ENCODE results near the gene OBSL1. TPM values are rescaled to one million over a fixed set of nuclear protein-coding genes. Genes with fewer than 3 reads are reported as not detected.

The OBSL1 gene
- total and polyA plus RNA-seq, 2 donors (not counting 1 experiment from before 2014, with no cell fraction given): not detected

GRCh38 chr2:219557791-219558785 lies 13.3 kb downstream of the OBSL1 start:
- DNase-seq: no peak
- WGBS (ENCODE audit: insufficient coverage): 92% methylated on average over 25 of the region's 25 CpGs
- H3K36me3 ChIP-seq (replicated peaks in 1 of 2; ENCODE audit: control extremely low read depth in 1 of 2, control insufficient read depth in 1 of 2, extremely low read depth in 1 of 2, insufficient read depth in 2 of 2, low read length in 1 of 2): no peaks in the 10 kb centered on the region
- no peak for ATAC-seq (ENCODE audit: low read depth)
- Mint-ChIP-seq H3K9me3 (ENCODE audit: insufficient read depth) (no peaks in the 10 kb centered on the region), H3K4me3 (no peak overlapping the region), H3K27ac (no peak overlapping the region), H3K4me1 (peaks cover 5% of the 10 kb centered on the region), H3K27me3 (peaks cover 40% of the 10 kb centered on the region)
- H3K79me2 ChIP-seq (ENCODE audit: control insufficient read depth, insufficient read depth, low read length): no peaks in the 10 kb centered on the region
- H3K4me1 ChIP-seq (ENCODE audit: control insufficient read depth in 2 of 2, insufficient read depth in 2 of 2, low read length in 2 of 2): peaks cover 3 to 8% of the 10 kb centered on the region in 2 donors
- H3K27me3 ChIP-seq (replicated peaks in 1 of 4; ENCODE audit: control extremely low read depth in 1 of 4, control insufficient read depth in 3 of 4, insufficient read depth in 4 of 4, low read length in 3 of 4): peaks cover 0 to 34% (median 11%) of the 10 kb centered on the region in 4 experiments
- no peak overlapping the region for H3K27ac ChIP-seq (ENCODE audit: low read length in 2 of 2)
- POLR2A ChIA-PET: no interaction called here
- H3K4me2 ChIP-seq (replicated peaks; ENCODE audit: low read depth, low read length, poor library complexity, severe bottlenecking): no peak overlapping the region
- CTCF ChIA-PET: interaction anchor here (1.3 to 1.5 kb wide), 2 partner anchors 16 to 68 kb away, joined by 3 to 4 read pairs; no protein-coding TSS in a partner anchor
- no peak overlapping the region for H3K9ac ChIP-seq (ENCODE audit: low read length)
- no peak overlapping the region for H3K4me3 ChIP-seq (ENCODE audit: control extremely low read depth in 1 of 5, extremely low read depth in 1 of 5, insufficient read depth in 1 of 5, low read depth in 2 of 5, low read length in 4 of 5)
- H2AFZ ChIP-seq (ENCODE audit: insufficient read depth, low read depth, low read length, poor library complexity, severe bottlenecking): no peak overlapping the region
- H4K20me1 ChIP-seq (ENCODE audit: control insufficient read depth, insufficient read depth, low read length, poor library complexity, severe bottlenecking): no peaks in the 10 kb centered on the region
- peaks cover 0 to 15% (median 0%) of the 10 kb centered on the region in 3 donors for H3K9me3 ChIP-seq (ENCODE audit: control extremely low read depth in 1 of 3, control insufficient read depth in 2 of 3, insufficient read depth in 1 of 3, low read length in 2 of 3)
- intact Hi-C loops (cut with micrococcal nuclease): no loop called here
- TF ChIP-seq EZH2 (IDR thresholded peaks at IDR 0.05; ENCODE audit: borderline replicate concordance, insufficient read depth, low read depth, low read length, poor library complexity, severe bottlenecking): no peak
- no peak for TF ChIP-seq CTCF (IDR thresholded peaks at IDR 0.05)

- ChIA-PET CTCF (interaction anchor here (0.8 to 1.3 kb wide), 2 partner anchors 8 to 16 kb away, joined by 3 to 4 read pairs; no protein-coding TSS in a partner anchor), POLR2A (no interaction called here)
- WGBS (ENCODE audit: insufficient coverage): 95% methylated on average over 21 of the region's 21 CpGs
- Mint-ChIP-seq H3K4me3 (no peak overlapping the region), H3K27me3 (peaks cover 37% of the 10 kb centered on the region), H3K9me3 (ENCODE audit: insufficient read depth) (no peaks in the 10 kb centered on the region), H3K27ac (no peak overlapping the region), H3K4me1 (peaks cover 6% of the 10 kb centered on the region)
- H3K36me3 ChIP-seq (replicated peaks in 1 of 2; ENCODE audit: control extremely low read depth in 1 of 2, control insufficient read depth in 1 of 2, extremely low read depth in 1 of 2, insufficient read depth in 2 of 2, low read length in 1 of 2): no peaks in the 10 kb centered on the region
- H3K9ac ChIP-seq (ENCODE audit: low read length): no peak overlapping the region
- intact Hi-C loops (cut with micrococcal nuclease): no loop called here
- no peak overlapping the region for H2AFZ ChIP-seq (ENCODE audit: insufficient read depth, low read depth, low read length, poor library complexity, severe bottlenecking)
- no peak for TF ChIP-seq EZH2 (IDR thresholded peaks at IDR 0.05; ENCODE audit: borderline replicate concordance, insufficient read depth, low read depth, low read length, poor library complexity, severe bottlenecking)
- TF ChIP-seq CTCF (IDR thresholded peaks at IDR 0.05): no peak
- no peaks in the 10 kb centered on the region for H4K20me1 ChIP-seq (ENCODE audit: control insufficient read depth, insufficient read depth, low read length, poor library complexity, severe bottlenecking)
- peaks cover 10 to 14% of the 10 kb centered on the region in 2 donors for H3K4me1 ChIP-seq (ENCODE audit: control insufficient read depth in 2 of 2, insufficient read depth in 2 of 2, low read length in 2 of 2)
- H3K4me3 ChIP-seq (ENCODE audit: control extremely low read depth in 1 of 5, extremely low read depth in 1 of 5, insufficient read depth in 1 of 5, low read depth in 2 of 5, low read length in 4 of 5): no peak overlapping the region
- ATAC-seq (ENCODE audit: low read depth) (no peak), DNase-seq (no peak)
- H3K9me3 ChIP-seq (ENCODE audit: control extremely low read depth in 1 of 3, control insufficient read depth in 2 of 3, insufficient read depth in 1 of 3, low read length in 2 of 3): peaks cover 0 to 18% (median 0%) of the 10 kb centered on the region in 3 donors
- H3K4me2 ChIP-seq (replicated peaks; ENCODE audit: low read depth, low read length, poor library complexity, severe bottlenecking): no peak overlapping the region
- H3K79me2 ChIP-seq (ENCODE audit: control insufficient read depth, insufficient read depth, low read length): no peaks in the 10 kb centered on the region
- peaks cover 0 to 42% (median 13%) of the 10 kb centered on the region in 4 experiments for H3K27me3 ChIP-seq (replicated peaks in 1 of 4; ENCODE audit: control extremely low read depth in 1 of 4, control insufficient read depth in 3 of 4, insufficient read depth in 4 of 4, low read length in 3 of 4)
- no peak overlapping the region for H3K27ac ChIP-seq (ENCODE audit: low read length in 2 of 2)
Observed at GRCh38 chr2:219557320-219557719, 14.0 kb downstream of the OBSL1 start.
